ENCODE measurements around the gene PNO1.

Gene PNO1

DNA sequence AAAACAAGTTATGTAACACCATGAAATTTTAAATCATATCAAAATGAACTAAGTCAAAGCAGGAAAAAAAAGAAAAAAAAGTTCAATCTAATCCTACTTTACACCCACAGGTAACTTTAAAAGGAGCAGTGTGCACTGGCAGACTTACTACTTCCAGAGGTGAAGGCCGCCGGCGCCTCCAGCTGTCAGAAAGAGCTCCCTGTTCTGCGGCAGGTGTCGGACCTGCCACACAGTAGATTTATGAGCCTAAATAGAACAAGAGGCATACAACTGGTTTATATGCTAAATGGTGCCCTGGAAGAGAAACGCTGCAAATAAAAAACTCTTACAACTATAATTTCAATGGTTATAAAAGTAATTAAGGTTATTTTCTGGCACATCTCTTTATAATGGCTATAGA, 23.1 kb upstream of the PNO1 start:
- H3K4me3 ChIP-seq (ENCODE audit: low read length), result no peak overlapping the region
- no peak for TF ChIP-seq ZNF274 (IDR thresholded peaks at IDR 0.05; ENCODE audit: low read depth, low read length)

DNA sequence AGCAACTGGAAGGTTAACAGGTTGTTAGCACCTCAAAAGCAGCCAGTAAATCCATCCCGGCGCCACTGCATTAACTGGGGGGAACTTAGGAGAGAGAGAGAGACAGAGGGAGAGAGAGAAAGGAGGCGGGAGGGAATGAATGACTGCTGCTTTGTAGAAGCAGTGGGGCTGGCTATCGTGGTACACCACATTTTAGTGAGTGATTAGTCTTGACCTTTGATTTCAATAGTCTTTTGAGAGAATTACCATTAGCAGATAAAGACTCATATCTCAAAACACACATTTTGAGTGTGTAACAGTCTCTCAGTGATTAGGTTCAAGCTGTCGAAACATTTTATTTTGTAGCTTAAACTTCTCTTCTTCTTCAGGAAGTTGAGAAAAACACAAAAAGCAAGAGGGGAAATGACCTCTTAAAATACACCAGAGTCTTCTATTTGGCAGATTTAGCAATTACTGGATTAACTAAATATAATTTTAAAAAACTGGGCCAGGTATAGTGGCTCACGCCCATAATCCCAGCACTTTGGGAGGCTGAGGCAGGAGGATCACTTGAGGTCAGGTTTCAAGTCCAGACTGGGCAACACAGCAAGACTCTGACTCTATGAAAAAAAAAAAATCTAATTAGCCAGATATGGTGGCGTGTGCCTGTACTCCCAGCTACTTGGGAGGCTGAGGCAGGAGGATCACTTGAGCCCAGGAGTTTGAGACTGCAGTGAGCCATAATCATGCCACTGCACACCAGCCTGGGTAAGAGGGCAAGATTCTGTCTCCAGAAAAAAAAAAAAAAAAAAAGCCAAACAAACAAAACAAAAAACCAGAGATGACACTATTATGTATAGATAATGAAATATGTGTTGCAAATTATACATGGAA, 22.0 kb upstream of the PNO1 start:
- TF ChIP-seq ZNF274 (IDR thresholded peaks at IDR 0.05; ENCODE audit: low read depth, low read length), result no peak
- H3K4me3 ChIP-seq (ENCODE audit: low read length), result no peak overlapping the region

DNA sequence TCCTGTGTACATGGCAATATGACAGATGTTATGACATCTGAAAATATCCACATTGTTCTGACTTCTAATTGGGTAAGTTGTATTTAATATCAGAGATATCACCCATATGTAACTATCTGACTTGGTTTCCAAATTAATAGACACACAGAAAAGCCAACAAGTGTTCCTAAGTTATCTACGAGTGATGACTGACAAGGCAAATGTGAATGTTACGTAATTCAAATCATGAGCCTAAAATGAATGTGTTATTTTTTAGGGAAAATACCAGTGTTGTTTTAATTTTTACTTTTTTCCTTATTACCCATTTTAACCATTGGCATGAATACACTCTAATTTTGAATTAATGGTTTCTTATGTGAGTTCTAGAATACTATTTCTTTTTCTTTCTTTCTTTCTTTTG, 15.8 kb upstream of the PNO1 start:
- no peak overlapping the region for H3K4me3 ChIP-seq (ENCODE audit: low read length)
- TF ChIP-seq ZNF274 (IDR thresholded peaks at IDR 0.05; ENCODE audit: low read depth, low read length), result no peak

DNA sequence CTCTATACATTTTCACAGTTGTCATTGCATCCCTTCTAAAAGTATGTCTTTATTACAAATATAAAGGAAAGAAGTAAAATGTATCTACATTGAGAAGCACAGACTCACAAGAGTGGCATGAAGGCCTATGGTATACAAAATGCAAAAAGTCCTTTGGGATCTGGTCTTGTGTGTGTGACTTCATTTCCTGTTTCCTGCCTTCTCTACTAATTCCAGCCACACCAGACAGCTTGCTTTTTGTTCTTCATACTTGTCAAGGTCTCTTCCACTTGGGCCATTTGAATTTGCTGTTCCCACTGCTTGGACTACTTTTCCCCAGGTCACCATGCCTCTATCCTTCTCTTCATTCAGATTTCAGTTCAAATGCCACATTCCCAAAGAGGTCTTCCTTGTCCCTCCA, 6.7 kb upstream of the PNO1 start:
- TF ChIP-seq ZNF274 (IDR thresholded peaks at IDR 0.05; ENCODE audit: low read depth, low read length), result no peak
- H3K4me3 ChIP-seq (ENCODE audit: low read length), result no peak overlapping the region

DNA sequence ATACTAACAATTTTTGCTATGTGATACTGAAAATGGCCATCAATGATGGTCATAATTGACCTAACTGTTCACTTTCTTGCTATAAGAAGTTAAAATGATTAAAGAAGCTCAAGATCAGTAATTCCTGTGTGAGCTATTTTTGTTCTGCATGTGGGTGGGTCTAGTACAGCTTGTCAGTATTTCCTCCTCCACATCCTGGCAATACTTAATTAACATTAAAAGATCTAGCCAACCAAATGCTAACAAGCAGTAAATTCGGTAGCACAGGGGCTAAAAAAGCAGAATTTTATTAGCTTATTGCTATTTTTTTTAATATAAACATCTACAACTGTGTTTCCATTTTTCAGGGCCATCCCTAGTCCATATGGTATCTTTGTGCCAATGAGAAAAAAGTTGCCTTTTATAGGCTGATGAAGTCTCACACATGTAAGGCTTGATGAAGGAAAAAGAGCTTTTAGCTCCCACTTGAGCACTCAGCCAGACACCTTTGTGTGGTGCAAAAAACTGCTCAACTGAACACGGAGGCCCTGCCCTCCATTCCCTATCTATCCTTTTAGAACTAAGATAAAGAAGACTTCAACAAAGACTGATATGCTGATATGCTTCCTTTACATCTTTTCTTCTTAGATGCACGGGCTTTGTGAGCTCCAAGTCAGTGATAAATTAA, 4.9 kb upstream of the PNO1 start:
- no peak for TF ChIP-seq ZNF274 (IDR thresholded peaks at IDR 0.05; ENCODE audit: low read depth, low read length)
- H3K4me3 ChIP-seq (ENCODE audit: low read length), result no peak overlapping the region

DNA sequence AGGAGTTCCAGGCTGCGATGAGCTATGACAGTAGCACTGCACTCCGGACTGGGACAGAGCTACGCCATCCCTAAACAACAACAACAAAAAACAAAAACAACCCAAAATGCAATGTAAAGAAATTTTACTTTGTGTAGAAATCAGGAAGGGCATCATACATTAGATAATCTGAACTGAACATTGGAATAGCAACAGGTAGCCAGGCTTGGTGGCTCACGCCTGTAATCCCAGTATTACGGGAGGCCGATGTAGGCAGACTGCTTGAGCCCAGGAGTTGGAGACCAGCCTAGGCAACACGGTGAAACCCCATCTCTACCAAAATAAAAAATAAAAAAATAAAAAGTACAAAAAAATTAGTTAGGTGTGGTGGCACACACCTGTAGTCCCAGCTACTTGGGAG, 2.1 kb upstream of the PNO1 start:
- TF ChIP-seq ZNF274 (IDR thresholded peaks at IDR 0.05; ENCODE audit: low read depth, low read length), result no peak
- H3K4me3 ChIP-seq (ENCODE audit: low read length), result no peak overlapping the region

DNA sequence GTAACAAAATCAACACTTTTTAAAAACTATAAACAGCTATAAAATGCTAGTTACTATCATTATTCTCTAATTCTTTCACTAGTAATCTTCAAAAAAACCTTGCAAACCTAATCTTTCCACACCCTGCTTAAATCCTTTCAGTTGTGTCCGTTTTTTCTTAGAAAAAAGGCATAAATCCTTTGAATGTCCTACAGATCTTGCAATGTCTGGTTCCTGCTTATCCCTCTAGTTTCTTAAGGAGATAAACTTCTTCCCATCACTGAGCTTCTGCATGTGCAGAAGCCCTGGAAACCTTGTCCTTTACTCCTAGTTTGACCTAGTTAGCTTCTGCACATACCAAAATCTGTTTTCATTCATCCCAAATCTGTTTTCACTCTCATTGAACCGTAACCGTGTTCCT, 1.3 kb upstream of the PNO1 start:
- TF ChIP-seq ZNF274 (IDR thresholded peaks at IDR 0.05; ENCODE audit: low read depth, low read length), result no peak
- H3K4me3 ChIP-seq (ENCODE audit: low read length), result peak overlapping the region; percentile 93

DNA sequence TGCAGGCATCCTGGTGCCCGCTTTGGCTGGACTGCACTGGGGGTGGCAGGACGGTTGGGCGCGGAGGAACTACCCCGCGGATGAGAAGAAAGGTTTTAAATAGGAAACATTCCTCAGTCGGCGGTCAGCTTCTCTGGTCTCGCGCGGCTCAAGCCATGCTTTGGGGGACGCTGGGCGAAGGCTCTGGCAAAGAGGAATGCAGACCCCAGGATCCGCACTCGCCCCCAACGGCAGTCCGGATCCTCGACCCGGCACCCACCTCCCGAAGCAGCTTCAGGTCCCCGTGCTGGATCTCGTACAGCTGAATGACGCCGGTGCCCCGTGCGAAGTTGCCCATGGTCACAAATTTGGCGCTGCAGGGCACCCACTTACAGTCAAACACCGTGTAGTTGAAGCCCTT, 686 bp upstream of the PNO1 start:
- no peak for TF ChIP-seq ZNF274 (IDR thresholded peaks at IDR 0.05; ENCODE audit: low read depth, low read length)
- peak overlapping the region; percentile 93 for H3K4me3 ChIP-seq (ENCODE audit: low read length)

DNA sequence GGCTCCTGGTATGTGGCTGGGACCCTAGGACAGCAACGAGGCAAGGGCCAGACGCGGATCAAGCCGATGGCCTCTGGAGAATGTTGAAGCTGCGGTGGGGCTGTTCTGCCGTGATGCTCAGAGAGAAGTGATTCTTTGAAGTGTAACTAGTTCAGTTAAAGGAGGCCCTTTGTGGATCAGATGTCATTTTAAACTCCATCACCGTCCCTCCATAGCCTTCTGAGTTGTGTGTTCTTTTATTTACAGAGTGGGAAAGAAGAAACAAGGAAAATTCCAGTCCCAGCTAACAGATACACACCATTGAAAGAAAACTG, 403 bp downstream of the PNO1 start:
- H3K4me3 ChIP-seq (ENCODE audit: low read length), result peak overlapping the region; percentile 93
- TF ChIP-seq ZNF274 (IDR thresholded peaks at IDR 0.05; ENCODE audit: low read depth, low read length), result no peak

DNA sequence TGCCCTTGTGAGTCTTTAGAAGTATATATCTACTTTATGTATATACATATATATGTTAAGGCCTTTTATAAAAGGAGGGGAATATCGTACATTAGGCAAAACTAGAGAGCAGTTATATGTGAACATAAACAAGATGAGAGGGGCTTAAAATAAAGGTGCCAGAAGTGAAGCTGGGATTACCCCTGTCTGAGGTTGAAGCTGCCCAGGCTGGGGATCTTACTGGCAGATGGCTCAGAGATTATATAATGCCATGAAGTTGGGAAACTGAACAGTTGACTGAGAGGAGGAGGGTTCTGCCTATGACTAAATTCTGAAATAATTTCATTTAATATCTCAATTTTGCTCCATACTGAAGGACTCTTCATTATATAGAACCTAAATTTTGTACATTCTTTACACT, 6.0 kb downstream of the PNO1 start:
- TF ChIP-seq ZNF274 (IDR thresholded peaks at IDR 0.05; ENCODE audit: low read depth, low read length), result no peak

DNA sequence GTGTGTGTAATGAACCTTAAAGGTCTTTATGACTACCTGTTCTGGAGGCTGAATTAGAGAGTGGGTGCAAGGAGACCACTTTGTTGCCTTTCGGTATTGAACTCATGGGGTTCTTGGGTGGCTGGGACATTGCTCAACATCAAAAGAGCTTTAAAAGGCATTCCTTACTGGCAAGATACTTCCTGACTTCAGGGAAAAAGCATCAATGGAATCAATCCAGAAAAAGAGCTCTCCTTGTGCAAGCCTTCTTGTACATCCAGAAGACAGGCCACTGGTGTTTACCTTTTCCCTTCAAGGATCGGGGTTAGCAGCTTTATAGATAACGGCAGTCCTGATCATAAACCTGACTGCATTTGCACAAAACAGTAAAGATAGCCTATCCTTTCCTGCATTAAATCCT, 9.5 kb downstream of the PNO1 start:
- no peak overlapping the region for H3K4me3 ChIP-seq (ENCODE audit: low read length)
- no peak for TF ChIP-seq ZNF274 (IDR thresholded peaks at IDR 0.05; ENCODE audit: low read depth, low read length)

More for the DNA sequence above, 6.0 kb downstream of the PNO1 start:
- no peak overlapping the region for H3K4me3 ChIP-seq (ENCODE audit: low read length)

DNA sequence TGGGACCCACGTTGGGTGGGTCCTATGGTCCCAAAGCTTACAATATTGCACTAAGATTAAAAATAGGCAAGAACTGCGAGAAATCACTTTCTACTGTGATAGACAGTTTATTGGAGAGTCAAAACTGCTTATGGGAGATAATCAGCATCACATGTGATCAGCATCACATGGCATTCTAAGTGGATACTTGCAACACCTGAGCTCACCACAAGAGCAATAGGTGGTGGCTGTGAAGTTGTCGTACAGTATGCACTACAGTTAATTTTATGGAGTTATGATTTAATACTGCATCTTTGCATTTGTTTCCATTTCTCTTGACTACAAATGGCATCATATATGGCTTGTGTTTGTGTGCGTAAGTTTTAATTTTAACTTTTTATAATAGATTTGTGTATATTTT, 11.6 kb downstream of the PNO1 start:
- H3K4me3 ChIP-seq (ENCODE audit: low read length), result no peak overlapping the region

DNA sequence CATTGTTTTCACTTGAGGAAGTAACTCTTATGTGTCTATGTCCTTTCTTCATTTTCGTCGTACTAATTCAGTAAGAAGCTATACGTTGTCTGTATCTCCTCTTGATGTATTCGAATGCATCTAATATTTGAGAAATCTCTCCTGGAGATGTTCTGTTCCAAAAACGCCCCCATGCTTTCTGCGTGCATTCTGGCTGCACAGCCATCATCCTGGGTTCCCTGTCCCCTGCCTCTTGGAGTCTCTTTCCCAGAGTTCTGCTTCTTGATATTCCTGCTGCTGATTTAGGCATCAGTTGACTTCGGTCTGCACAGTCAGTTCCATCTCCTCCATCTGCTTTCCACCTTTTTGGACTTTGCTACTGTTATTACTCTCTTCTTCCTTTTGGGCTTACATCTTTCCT, 13.5 kb downstream of the PNO1 start:
- TF ChIP-seq ZNF274 (IDR thresholded peaks at IDR 0.05; ENCODE audit: low read depth, low read length), result no peak
- no peak overlapping the region for H3K4me3 ChIP-seq (ENCODE audit: low read length)

More for the DNA sequence above, 11.6 kb downstream of the PNO1 start:
- TF ChIP-seq ZNF274 (IDR thresholded peaks at IDR 0.05; ENCODE audit: low read depth, low read length), result no peak

DNA sequence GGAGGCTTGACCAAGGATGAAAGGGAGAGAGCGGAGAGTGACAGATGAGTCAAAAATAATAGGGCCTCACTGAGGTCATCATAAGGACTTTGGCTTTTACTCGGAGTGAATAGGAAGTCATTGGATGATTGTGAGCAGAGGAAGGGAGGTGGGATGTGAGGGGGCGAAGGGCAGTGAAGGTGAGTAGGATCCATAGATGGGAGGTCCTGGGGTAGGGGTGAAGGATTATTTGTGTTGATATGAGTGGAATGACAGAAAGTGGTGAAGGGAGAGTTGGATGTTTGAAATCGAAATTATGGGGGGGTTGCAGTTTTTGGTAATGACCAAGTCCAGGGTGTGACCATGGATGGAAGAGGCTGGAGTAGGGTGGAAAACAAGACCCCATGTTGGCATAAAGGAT, 14.0 kb downstream of the PNO1 start:
- H3K4me3 ChIP-seq (ENCODE audit: low read length), result no peak overlapping the region
- no peak for TF ChIP-seq ZNF274 (IDR thresholded peaks at IDR 0.05; ENCODE audit: low read depth, low read length)

DNA sequence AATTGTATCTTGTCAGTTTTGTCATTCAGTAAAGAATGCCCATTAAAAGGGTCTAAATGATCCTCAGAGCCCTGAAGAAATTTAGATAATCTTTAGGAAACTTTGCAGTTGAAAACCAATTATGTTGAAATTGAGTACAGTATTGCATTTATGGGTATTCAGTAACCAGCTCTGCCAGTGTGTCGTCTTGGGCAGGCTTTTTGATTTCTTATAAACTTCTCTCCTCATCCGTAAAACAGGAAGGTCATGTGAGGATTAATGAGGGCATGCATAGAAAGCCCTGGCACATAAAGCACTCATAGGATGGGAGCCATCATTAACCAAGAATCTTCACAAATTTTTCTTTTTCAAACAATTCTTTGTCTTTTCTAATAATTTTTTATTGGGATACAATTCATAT, 14.8 kb downstream of the PNO1 start:
- TF ChIP-seq ZNF274 (IDR thresholded peaks at IDR 0.05; ENCODE audit: low read depth, low read length), result no peak
- H3K4me3 ChIP-seq (ENCODE audit: low read length), result no peak overlapping the region
